GM19455 (cell line): ENCODE results near the gene SNRNP48.

Source experiments
- ATAC-seq: cut with Tn5 transposase; IDR thresholded peaks from one replicate; pipeline ENCODE4 v1.9.1; 2021; ENCODE audit not compliant: unreplicated experiment

SNRNP48 gene

GRCh38 chr6:7640607-7641577, 50.9 kb downstream of the SNRNP48 start:
- ATAC-seq, result no peak

- ATAC-seq, result no peak
These were observed 52.8 kb downstream of the SNRNP48 start for GRCh38 chr6:7642791-7643190.

- ATAC-seq, result no peak
These were observed 54.4 kb downstream of the SNRNP48 start for GRCh38 chr6:7644417-7644816.

- no peak for ATAC-seq
These were observed 56.4 kb downstream of the SNRNP48 start for GRCh38 chr6:7646394-7646793.

GRCh38 chr6:7647504-7647903, 57.5 kb downstream of the SNRNP48 start:
- no peak for ATAC-seq

- ATAC-seq, result no peak
These were observed 59.2 kb downstream of the SNRNP48 start for GRCh38 chr6:7649037-7649810.

GRCh38 chr6:7650878-7651277, 60.9 kb downstream of the SNRNP48 start:
- no peak for ATAC-seq

- ATAC-seq, result no peak
These were observed 63.0 kb downstream of the SNRNP48 start for GRCh38 chr6:7652957-7653356.

GRCh38 chr6:7656355-7656754, 66.4 kb downstream of the SNRNP48 start:
- no peak for ATAC-seq

GRCh38 chr6:7658543-7658942, 68.5 kb downstream of the SNRNP48 start:
- ATAC-seq, result no peak

GRCh38 chr6:7661364-7661763, 71.4 kb downstream of the SNRNP48 start:
- ATAC-seq, result no peak
